Nephron (organoid): Measurements from ENCODE around the gene ZDHHC20.

Experiments used
- H3K27ac Mint-ChIP-seq, 3 experiments: 2 replicates each; pipeline ENCODE4 v1.8.0; 2020; ENCODE audit warnings: mixed read lengths in 3 of 3, mild to moderate bottlenecking in 2 of 3, moderate library complexity in 1 of 3
- H3K27me3 Mint-ChIP-seq: 2 replicates; pipeline ENCODE4 v1.8.0; 2021; ENCODE audit warnings: low read depth, mild to moderate bottlenecking, moderate library complexity, mixed read lengths
- H3K36me3 Mint-ChIP-seq: 2 replicates; pipeline ENCODE4 v1.8.0; 2020; ENCODE audit warnings: low read depth, mixed read lengths
- H3K4me1 Mint-ChIP-seq: 2 replicates; pipeline ENCODE4 v1.8.0; 2020; ENCODE audit warnings: mixed read lengths
- H3K4me3 Mint-ChIP-seq, 3 experiments: 2 replicates each; pipeline ENCODE4 v1.8.0; 2020; ENCODE audit warnings: mild to moderate bottlenecking in 3 of 3, mixed read lengths in 3 of 3, moderate library complexity in 2 of 3
- H3K9me3 Mint-ChIP-seq: 2 replicates; pipeline ENCODE4 v1.8.0; 2020; ENCODE audit warnings: mixed read lengths
- TF ChIP-seq, protein P1 (sequence below), 3 experiments: fragments of 200-600 bp; sonication (generic); IDR thresholded peaks; one replicate each; pipeline ENCODE4 v1.5.0; 2021; ENCODE audit warnings: antibody characterized with exemption in 3 of 3; ENCODE audit not compliant: unreplicated experiment in 3 of 3

The ZDHHC20 gene

DNA sequence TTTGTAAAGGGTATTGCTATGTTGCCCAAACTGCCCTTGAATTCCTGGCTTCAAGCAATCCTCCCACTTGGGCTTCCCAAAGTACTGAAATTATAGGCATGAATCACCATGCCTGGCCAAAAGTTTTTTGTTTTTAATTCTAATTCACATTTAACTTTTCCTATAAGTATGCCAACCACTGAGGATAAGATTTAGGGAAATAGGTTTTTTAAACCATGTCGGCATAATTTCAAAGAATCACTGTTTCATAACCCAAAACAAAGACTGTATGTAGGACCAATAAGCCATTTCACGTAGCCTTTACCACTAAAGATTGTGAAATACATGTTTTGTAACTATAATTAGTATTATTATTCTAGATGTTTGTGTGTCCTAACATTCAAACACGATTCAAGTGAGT, 8.2 kb downstream of the ZDHHC20 start:
- peaks cover 47% of the 10 kb centered on the region for H3K9me3 Mint-ChIP-seq
- H3K4me1 Mint-ChIP-seq = no peaks in the 10 kb centered on the region
- H3K4me3 Mint-ChIP-seq = no peak overlapping the region
- H3K27me3 Mint-ChIP-seq = no peaks in the 10 kb centered on the region
- H3K27ac Mint-ChIP-seq = no peak overlapping the region
- peaks cover 69% of the 10 kb centered on the region for H3K36me3 Mint-ChIP-seq
- TF ChIP-seq, protein P1, sequence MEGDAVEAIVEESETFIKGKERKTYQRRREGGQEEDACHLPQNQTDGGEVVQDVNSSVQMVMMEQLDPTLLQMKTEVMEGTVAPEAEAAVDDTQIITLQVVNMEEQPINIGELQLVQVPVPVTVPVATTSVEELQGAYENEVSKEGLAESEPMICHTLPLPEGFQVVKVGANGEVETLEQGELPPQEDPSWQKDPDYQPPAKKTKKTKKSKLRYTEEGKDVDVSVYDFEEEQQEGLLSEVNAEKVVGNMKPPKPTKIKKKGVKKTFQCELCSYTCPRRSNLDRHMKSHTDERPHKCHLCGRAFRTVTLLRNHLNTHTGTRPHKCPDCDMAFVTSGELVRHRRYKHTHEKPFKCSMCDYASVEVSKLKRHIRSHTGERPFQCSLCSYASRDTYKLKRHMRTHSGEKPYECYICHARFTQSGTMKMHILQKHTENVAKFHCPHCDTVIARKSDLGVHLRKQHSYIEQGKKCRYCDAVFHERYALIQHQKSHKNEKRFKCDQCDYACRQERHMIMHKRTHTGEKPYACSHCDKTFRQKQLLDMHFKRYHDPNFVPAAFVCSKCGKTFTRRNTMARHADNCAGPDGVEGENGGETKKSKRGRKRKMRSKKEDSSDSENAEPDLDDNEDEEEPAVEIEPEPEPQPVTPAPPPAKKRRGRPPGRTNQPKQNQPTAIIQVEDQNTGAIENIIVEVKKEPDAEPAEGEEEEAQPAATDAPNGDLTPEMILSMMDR (IDR thresholded peaks at IDR 0.05; ENCODE audit: unreplicated experiment in 3 of 3) = no peak

DNA sequence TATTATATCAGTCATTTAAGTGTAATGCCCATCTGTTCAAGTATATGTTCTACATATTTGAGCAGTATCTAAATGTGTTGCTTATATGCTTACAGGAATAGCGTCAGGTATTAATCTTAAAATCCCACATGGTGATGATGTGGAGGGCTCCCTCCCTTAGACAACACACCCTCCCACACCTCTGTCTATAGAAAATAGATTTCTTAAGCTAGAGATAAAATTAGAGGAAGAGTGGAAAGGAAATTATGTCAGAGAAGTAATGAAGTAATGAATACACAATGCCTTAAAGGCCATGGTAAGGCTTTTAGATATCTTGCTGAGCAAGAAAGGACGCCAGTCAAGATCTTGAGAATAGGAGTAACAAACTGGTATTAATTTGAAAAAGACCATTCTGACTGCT, 12.4 kb downstream of the ZDHHC20 start:
- no peak overlapping the region for H3K27ac Mint-ChIP-seq
- TF ChIP-seq, protein P1 (IDR thresholded peaks at IDR 0.05; ENCODE audit: unreplicated experiment in 3 of 3) = no peak
- H3K4me3 Mint-ChIP-seq = no peak overlapping the region

DNA sequence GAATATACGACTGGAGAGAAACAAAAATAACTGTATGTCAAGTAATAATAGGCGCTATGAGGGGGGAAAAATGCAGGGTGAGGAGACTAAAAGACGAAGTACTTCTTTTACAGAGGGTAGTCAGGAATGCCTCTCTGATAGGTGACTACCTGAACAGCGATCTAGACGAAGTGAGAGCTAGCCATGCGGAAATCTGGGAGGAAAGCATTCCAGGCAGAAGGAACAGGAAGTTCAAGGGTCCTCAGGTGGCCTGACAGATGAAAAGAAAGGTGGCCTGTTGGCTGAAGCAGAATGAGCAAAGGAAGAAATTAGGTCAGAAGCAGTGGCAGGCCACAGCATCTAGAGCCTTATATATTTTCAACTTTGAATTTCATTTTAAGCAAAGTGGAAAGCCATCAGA, 13.3 kb downstream of the ZDHHC20 start:
- Mint-ChIP-seq H3K36me3 (peaks cover 71% of the 10 kb centered on the region), H3K27ac (no peak overlapping the region), H3K27me3 (no peaks in the 10 kb centered on the region), H3K4me3 (no peak overlapping the region), H3K4me1 (no peaks in the 10 kb centered on the region), H3K9me3 (peaks cover 52% of the 10 kb centered on the region)
- TF ChIP-seq, protein P1 (IDR thresholded peaks at IDR 0.05; ENCODE audit: unreplicated experiment in 3 of 3) = no peak

More for the DNA sequence above, 12.4 kb downstream of the ZDHHC20 start:
- Mint-ChIP-seq H3K27me3 (no peaks in the 10 kb centered on the region), H3K36me3 (peaks cover 68% of the 10 kb centered on the region), H3K9me3 (peaks cover 51% of the 10 kb centered on the region), H3K4me1 (no peaks in the 10 kb centered on the region)

DNA sequence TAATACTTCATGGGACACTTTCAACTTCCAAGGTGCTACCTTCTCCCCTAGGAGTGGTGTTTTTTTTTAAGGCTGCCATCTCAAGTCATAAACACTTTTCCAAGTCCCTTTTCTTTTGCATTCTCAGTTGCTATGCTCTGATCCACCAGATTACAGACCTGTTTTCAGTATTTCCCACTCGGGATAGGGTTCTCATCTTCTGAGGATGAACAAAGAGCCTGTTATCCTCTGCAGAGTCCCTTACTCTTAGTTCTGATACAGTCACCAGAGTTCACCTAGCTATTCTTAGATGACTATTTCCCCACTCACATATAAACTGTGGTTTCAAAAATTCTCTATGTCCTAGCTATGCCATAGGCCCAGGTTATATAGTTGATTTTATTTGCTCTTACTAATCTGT, 15.9 kb downstream of the ZDHHC20 start:
- TF ChIP-seq, protein P1 (IDR thresholded peaks at IDR 0.05; ENCODE audit: unreplicated experiment in 3 of 3) = no peak
- no peaks in the 10 kb centered on the region for H3K4me1 Mint-ChIP-seq
- peaks cover 78% of the 10 kb centered on the region for H3K36me3 Mint-ChIP-seq
- H3K27ac Mint-ChIP-seq = no peak overlapping the region
- no peaks in the 10 kb centered on the region for H3K27me3 Mint-ChIP-seq
- H3K4me3 Mint-ChIP-seq = no peak overlapping the region
- peaks cover 55% of the 10 kb centered on the region for H3K9me3 Mint-ChIP-seq

DNA sequence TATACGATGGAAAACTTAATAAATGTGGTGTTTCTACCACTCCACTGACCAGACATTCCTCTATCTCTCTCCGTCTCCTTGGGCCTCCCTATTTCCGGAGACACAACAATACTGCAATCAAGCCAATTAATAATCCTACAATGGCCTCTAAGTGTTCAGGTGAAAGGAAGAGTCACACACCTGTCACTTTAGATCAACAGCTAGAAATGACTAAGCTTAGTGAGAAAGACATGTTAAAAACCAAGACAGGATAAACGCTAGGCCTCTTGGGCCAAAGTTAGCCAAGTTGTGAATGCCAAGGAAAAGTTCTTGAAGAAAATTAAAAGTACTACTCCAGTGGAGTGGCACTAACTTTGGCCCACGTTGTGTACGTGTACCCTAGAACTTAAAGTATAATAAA, 22.5 kb downstream of the ZDHHC20 start:
- H3K27ac Mint-ChIP-seq = no peak overlapping the region
- peaks cover 81% of the 10 kb centered on the region for H3K36me3 Mint-ChIP-seq
- no peaks in the 10 kb centered on the region for H3K4me1 Mint-ChIP-seq
- no peaks in the 10 kb centered on the region for H3K27me3 Mint-ChIP-seq
- TF ChIP-seq, protein P1 (IDR thresholded peaks at IDR 0.05; ENCODE audit: unreplicated experiment in 3 of 3) = no peak
- peaks cover 55% of the 10 kb centered on the region for H3K9me3 Mint-ChIP-seq
- H3K4me3 Mint-ChIP-seq = no peak overlapping the region

DNA sequence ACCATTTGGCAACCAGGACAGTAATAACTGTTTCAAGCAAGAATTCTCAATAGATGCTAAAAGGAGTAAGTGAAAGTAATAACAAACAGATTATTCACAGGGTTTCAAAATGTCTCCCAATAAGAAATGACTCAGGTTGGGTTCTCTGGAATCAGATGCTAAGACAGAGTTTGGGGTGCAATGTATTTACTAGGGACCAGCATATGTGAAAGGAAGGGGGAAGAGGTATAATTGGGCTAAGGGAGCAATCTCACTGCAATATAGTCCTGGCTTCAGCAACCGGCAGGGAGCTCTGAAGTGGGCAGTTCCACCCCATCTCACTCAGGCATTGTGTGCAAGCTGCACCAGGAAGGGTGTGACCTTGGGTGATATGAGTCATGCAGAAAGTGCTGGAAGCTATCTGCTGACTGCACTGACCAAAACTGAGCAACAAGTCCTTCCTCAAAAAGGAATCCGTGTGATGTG, 23.4 kb downstream of the ZDHHC20 start:
- no peaks in the 10 kb centered on the region for H3K27me3 Mint-ChIP-seq
- peaks cover 56% of the 10 kb centered on the region for H3K9me3 Mint-ChIP-seq
- H3K4me3 Mint-ChIP-seq = no peak overlapping the region
- H3K27ac Mint-ChIP-seq = no peak overlapping the region
- no peaks in the 10 kb centered on the region for H3K4me1 Mint-ChIP-seq
- TF ChIP-seq, protein P1 (IDR thresholded peaks at IDR 0.05; ENCODE audit: unreplicated experiment in 3 of 3) = no peak
- peaks cover 82% of the 10 kb centered on the region for H3K36me3 Mint-ChIP-seq
